Psoas muscle (tissue), 8 donors: ENCODE measurements around the gene REEP1. TPM values are rescaled to one million over a fixed set of nuclear protein-coding genes. Genes with fewer than 3 reads are reported as not detected.

Source experiments
- ATAC-seq, 4 donors: fragments of 200-7000 bp; cut with Tn5 transposase; one replicate each; pipeline ENCODE4 v1.9.1; 2020; ENCODE audit warnings: moderate library complexity in 3 of 4, mild to moderate bottlenecking in 2 of 4
- DNase-seq, 2 donors: peaks; one replicate each; pipeline ENCODE4 v3.0.0-alpha.2; 2020
- H3K27ac ChIP-seq: fragments of 200-600 bp; one replicate; pipeline ENCODE4 v1.8.0; 2022
- H3K27me3 ChIP-seq, 3 donors: fragments of 200-600 bp in 1 of 3; one replicate each; pipeline versions ENCODE4 v1.6.1 to v1.8.0; 2013 to 2022; ENCODE audit warnings: low read length in 2 of 3, mild to moderate bottlenecking in 2 of 3, moderate library complexity in 1 of 3; ENCODE audit not compliant: insufficient read depth in 3 of 3
- H3K36me3 ChIP-seq, 2 donors: fragments of 200-600 bp in 1 of 2; one replicate each; pipeline versions ENCODE4 v1.6.1 to v1.8.0; 2013 to 2022; ENCODE audit warnings: low read depth in 1 of 2, mild to moderate bottlenecking in 1 of 2, moderate library complexity in 1 of 2; ENCODE audit not compliant: insufficient read depth in 1 of 2
- H3K4me1 ChIP-seq: fragments of 200-600 bp; one replicate; pipeline ENCODE4 v1.8.0; 2022
- H3K4me3 ChIP-seq: fragments of 200-600 bp; one replicate; pipeline ENCODE4 v1.8.0; 2022; ENCODE audit warnings: mild to moderate bottlenecking
- H3K9me3 ChIP-seq: fragments of 200-600 bp; one replicate; pipeline ENCODE4 v1.8.0; 2022
- WGBS, 3 donors: extraction: QIAGEN DNeasy Blood & Tissue Kit; methylation state at CpG; one replicate each; pipeline versions ENCODE4 v1.1.6 to v1.1.7; 2013; 5-methylcytosine and 5-hydroxymethylcytosine counted together
- intact Hi-C, 2 donors: fragments of 100-400 bp; cut with DNase I; formaldehyde crosslinking; loops; one replicate each; pipeline versions ENCODE4 v1.11.0 to v1.14.2; 2022
- polyA plus RNA-seq, 3 donors: library from polyadenylated mRNA; stranded (reverse); fragments of 200-250 nt; gene quantifications; one replicate each; pipeline ENCODE4 v1.2.3, GENCODE V29; 2013
- total RNA-seq, 4 donors: library from RNA; stranded (reverse); fragmentation: NEBNext Ultra II Directional in 2 of 4; extraction: Animal tissue kit (Norgen Biotek cat#: 25700) in 2 of 4; gene quantifications; one replicate each; pipeline versions ENCODE4 v1.2.1 to v1.2.4, GENCODE V29; 2021 to 2023
- TF ChIP-seq, protein P1 (sequence below): fragments of 200-600 bp; IDR thresholded peaks from one replicate; pipeline ENCODE4 v1.8.0; 2022; ENCODE audit warnings: antibody characterized with exemption
- donor health status: healthy with polysubstance abuse.
- donor health status: DM: no; HTN: no; CAD: no; lungs with moderate emphysema.
- donor health status: Bipolar disorder and iron deficiency.
- donor health status: healthy.
- donor health status: DM: yes; HTN: yes; CAD: no.
- donor health status: DM: no; HTN: no; CAD: no.
- donor health status: DM: no; HTN: no; CAD: no.
- donor health status: DM: yes; HTN: yes; CAD: no.

Gene REEP1
- total and polyA plus RNA-seq, 7 donors: 1.2 to 16.1 (median 7.9) TPM

- peak; percentile 84 to 95 (median 92) for ATAC-seq
Measured at GRCh38 chr2:86225581-86225980, 111.8 kb downstream of the REEP1 start.

GRCh38 chr2:86224645-86225355 lies 112.6 kb downstream of the REEP1 start:
- peak in 3 of 4 donors; percentile 27 to 41 (median 34) for ATAC-seq
- H3K27ac ChIP-seq: peak overlapping the region; percentile 89
- WGBS, 3 donors: 35 to 56% (median 49%) methylated on average over 9 of the region's 9 CpGs
- H3K4me1 ChIP-seq: peaks cover 43% of the 10 kb centered on the region
- peak in 1 of 2 donors; percentile 33 for DNase-seq
- no peaks in the 10 kb centered on the region for H3K9me3 ChIP-seq
- TF ChIP-seq, protein P1, sequence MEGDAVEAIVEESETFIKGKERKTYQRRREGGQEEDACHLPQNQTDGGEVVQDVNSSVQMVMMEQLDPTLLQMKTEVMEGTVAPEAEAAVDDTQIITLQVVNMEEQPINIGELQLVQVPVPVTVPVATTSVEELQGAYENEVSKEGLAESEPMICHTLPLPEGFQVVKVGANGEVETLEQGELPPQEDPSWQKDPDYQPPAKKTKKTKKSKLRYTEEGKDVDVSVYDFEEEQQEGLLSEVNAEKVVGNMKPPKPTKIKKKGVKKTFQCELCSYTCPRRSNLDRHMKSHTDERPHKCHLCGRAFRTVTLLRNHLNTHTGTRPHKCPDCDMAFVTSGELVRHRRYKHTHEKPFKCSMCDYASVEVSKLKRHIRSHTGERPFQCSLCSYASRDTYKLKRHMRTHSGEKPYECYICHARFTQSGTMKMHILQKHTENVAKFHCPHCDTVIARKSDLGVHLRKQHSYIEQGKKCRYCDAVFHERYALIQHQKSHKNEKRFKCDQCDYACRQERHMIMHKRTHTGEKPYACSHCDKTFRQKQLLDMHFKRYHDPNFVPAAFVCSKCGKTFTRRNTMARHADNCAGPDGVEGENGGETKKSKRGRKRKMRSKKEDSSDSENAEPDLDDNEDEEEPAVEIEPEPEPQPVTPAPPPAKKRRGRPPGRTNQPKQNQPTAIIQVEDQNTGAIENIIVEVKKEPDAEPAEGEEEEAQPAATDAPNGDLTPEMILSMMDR: no peak
- no peaks in the 10 kb centered on the region for H3K27me3 ChIP-seq
- intact Hi-C loops: loop anchor here in 1 of 2 donors (5.0 to 10.0 kb wide), 2 partner anchors 73 to 390 kb away; no protein-coding TSS in a partner anchor
- no peaks in the 10 kb centered on the region for H3K36me3 ChIP-seq
- H3K4me3 ChIP-seq: peak overlapping the region; percentile 48

More at GRCh38 chr2:86225581-86225980, 111.8 kb downstream of the REEP1 start:
- peak; percentile 64 to 83 for DNase-seq
- H3K4me1 ChIP-seq: peaks cover 42% of the 10 kb centered on the region
- TF ChIP-seq, protein P1: no peak
- no peaks in the 10 kb centered on the region for H3K36me3 ChIP-seq
- 4 to 13% (median 8%) methylated on average over 6 of the region's 6 CpGs for WGBS, 3 donors
- H3K4me3 ChIP-seq: peak overlapping the region; percentile 48
- intact Hi-C loops: loop anchor here in 1 of 2 donors (10.0 kb wide), 1 partner anchor 389 kb away; no protein-coding TSS in a partner anchor
- no peaks in the 10 kb centered on the region for H3K9me3 ChIP-seq
- no peaks in the 10 kb centered on the region for H3K27me3 ChIP-seq
- H3K27ac ChIP-seq: peak overlapping the region; percentile 89

GRCh38 chr2:86223927-86224560 lies 113.4 kb downstream of the REEP1 start:
- Histone ChIP-seq H3K4me1 (peaks cover 43% of the 10 kb centered on the region), H3K27ac (peak overlapping the region; percentile 89), H3K4me3 (no peak overlapping the region), H3K27me3 (no peaks in the 10 kb centered on the region), H3K9me3 (no peaks in the 10 kb centered on the region), H3K36me3 (no peaks in the 10 kb centered on the region)
- WGBS, 3 donors: 51 to 79% (median 64%) methylated on average over 2 of the region's 2 CpGs
- DNase-seq: no peak
- peak in 1 of 4 donors; percentile 17 for ATAC-seq
- TF ChIP-seq, protein P1: no peak
- intact Hi-C loops: loop anchor here (2.0 to 10.0 kb wide), 3 partner anchors 73 to 391 kb away; no protein-coding TSS in a partner anchor

GRCh38 chr2:86223140-86223926 lies 114.1 kb downstream of the REEP1 start:
- 19 to 24% (median 22%) methylated on average over 8 of the region's 8 CpGs for WGBS, 3 donors
- H3K27me3 ChIP-seq: no peaks in the 10 kb centered on the region
- DNase-seq: peak; percentile 50 to 71
- H3K9me3 ChIP-seq: no peaks in the 10 kb centered on the region
- TF ChIP-seq, protein P1: no peak
- H3K4me3 ChIP-seq: no peak overlapping the region
- H3K4me1 ChIP-seq: peaks cover 43% of the 10 kb centered on the region
- ATAC-seq: peak; percentile 44 to 69 (median 56)
- intact Hi-C loops: loop anchor here (2.0 to 10.0 kb wide), 3 partner anchors 74 to 391 kb away; no protein-coding TSS in a partner anchor
- H3K27ac ChIP-seq: peak overlapping the region; percentile 89
- H3K36me3 ChIP-seq: no peaks in the 10 kb centered on the region
